NCI-H1092 (cell line): ENCODE results near the gene SLC41A1.
"Not testable (repeated sequence)": the region's sequence is repeated elsewhere in the genome, so short reads cannot be mapped to it uniquely, and the experiment has no call there.

Experiments used
- DNase-seq: peaks from one replicate; lab custom pipeline; 2025; lab: John Stamatoyannopoulos, UW

The SLC41A1 gene

GRCh38 chr1:205812878-205813754, at the start of gene SLC41A1:
Gene SLC41A1 (minus strand): TSS chr1:205813198. CDS start chr1:205810441, 2,757 bp downstream.
- peak; percentile 93 for DNase-seq

- no peak for DNase-seq
Measured at GRCh38 chr1:205861540-205861939, 48.5 kb upstream of the SLC41A1 start.

GRCh38 chr1:205858141-205858961, 45.4 kb upstream of the SLC41A1 start:
- no peak for DNase-seq

GRCh38 chr1:205857501-205857900, 44.5 kb upstream of the SLC41A1 start:
- DNase-seq: not testable (repeated sequence)

- DNase-seq: no peak
Measured at GRCh38 chr1:205856433-205856832, 43.4 kb upstream of the SLC41A1 start.

GRCh38 chr1:205852969-205853368, 40.0 kb upstream of the SLC41A1 start:
- no peak for DNase-seq

GRCh38 chr1:205851993-205852392, 39.0 kb upstream of the SLC41A1 start:
- DNase-seq: no peak

GRCh38 chr1:205849619-205850355, 36.8 kb upstream of the SLC41A1 start, which contains the start of gene PM20D1:
Gene PM20D1 (minus strand): TSS chr1:205850132. CDS start chr1:205850072, 60 bp downstream.
- DNase-seq: no peak

- no peak for DNase-seq
Measured at GRCh38 chr1:205843036-205843859, 30.2 kb upstream of the SLC41A1 start.

GRCh38 chr1:205842229-205842628, 29.2 kb upstream of the SLC41A1 start:
- DNase-seq: no peak

- no peak for DNase-seq
Measured at GRCh38 chr1:205840146-205840923, 27.3 kb upstream of the SLC41A1 start.

- DNase-seq: no peak
Measured at GRCh38 chr1:205837382-205837970, 24.5 kb upstream of the SLC41A1 start.

GRCh38 chr1:205834751-205835150, 21.8 kb upstream of the SLC41A1 start:
- DNase-seq: no peak

- DNase-seq: no peak
Measured at GRCh38 chr1:205832326-205832751, 19.3 kb upstream of the SLC41A1 start.

- DNase-seq: peak; percentile 42
Measured at GRCh38 chr1:205827623-205828022, 14.6 kb upstream of the SLC41A1 start.

- no peak for DNase-seq
Measured at GRCh38 chr1:205826995-205827394, 14.0 kb upstream of the SLC41A1 start.

- no peak for DNase-seq
Measured at GRCh38 chr1:205826016-205826806, 13.2 kb upstream of the SLC41A1 start.

- DNase-seq: no peak
Measured at GRCh38 chr1:205824180-205824579, 11.2 kb upstream of the SLC41A1 start.

- DNase-seq: not testable (repeated sequence)
Measured at GRCh38 chr1:205823260-205823659, 10.3 kb upstream of the SLC41A1 start.
